ENCODE results near the gene CCDC197. TPM values are rescaled to one million over a fixed set of nuclear protein-coding genes. Genes with fewer than 3 reads are reported as not detected.
A peak's percentile ranks its signal among the peaks of the same experiment; 100 is the strongest.

CCDC197 gene
- total and polyA plus RNA-seq, 8 donors: not detected

GRCh38 chr14:94047581-94047980 is 50.5 kb downstream of the CCDC197 start:
- no peak overlapping the region for H3K4me3 ChIP-seq
- intact Hi-C loops (cut with DNase I; ENCODE audit: low total_unique reads): no loop called here
- no peaks in the 10 kb centered on the region for H3K27me3 ChIP-seq
- H3K36me3 ChIP-seq: peaks cover 66 to 95% (median 91%) of the 10 kb centered on the region in 4 donors
- WGBS, 5 donors: 92 to 96% (median 93%) methylated on average over 3 of the region's 3 CpGs
- no peak for TF ChIP-seq EP300 (IDR thresholded peaks at IDR 0.05)
- TF ChIP-seq CTCF (IDR thresholded peaks at IDR 0.05): no peak
- no peak for TF ChIP-seq POLR2AphosphoS5 (IDR thresholded peaks at IDR 0.05)
- TF ChIP-seq POLR2A (IDR thresholded peaks at IDR 0.05): no peak
- H3K27ac ChIP-seq: no peak overlapping the region
- H3K9me3 ChIP-seq: no peaks in the 10 kb centered on the region
- DNase-seq: no peak
- H3K4me1 ChIP-seq: peaks cover 0 to 31% (median 9%) of the 10 kb centered on the region in 4 donors

GRCh38 chr14:94048691-94049624 is 51.9 kb downstream of the CCDC197 start:
- TF ChIP-seq POLR2A (IDR thresholded peaks at IDR 0.05): no peak
- no peak for TF ChIP-seq POLR2AphosphoS5 (IDR thresholded peaks at IDR 0.05)
- TF ChIP-seq CTCF (IDR thresholded peaks at IDR 0.05): no peak
- TF ChIP-seq EP300 (IDR thresholded peaks at IDR 0.05): no peak
- intact Hi-C loops (cut with DNase I; ENCODE audit: low total_unique reads): no loop called here
- peak in 1 of 2 donors; percentile 50 for DNase-seq
- Histone ChIP-seq H3K4me1 (peaks cover 0 to 24% (median 6%) of the 10 kb centered on the region in 4 donors), H3K9me3 (no peaks in the 10 kb centered on the region), H3K36me3 (peaks cover 73 to 100% (median 100%) of the 10 kb centered on the region in 4 donors), H3K27me3 (no peaks in the 10 kb centered on the region), H3K27ac (peak overlapping the region in 1 of 5 donors; percentile 21), H3K4me3 (no peak overlapping the region)
- 63 to 81% (median 79%) methylated on average over 10 of the region's 10 CpGs for WGBS, 5 donors

- Histone ChIP-seq H3K9me3 (no peaks in the 10 kb centered on the region), H3K27me3 (no peaks in the 10 kb centered on the region), H3K36me3 (peaks cover 77 to 100% (median 100%) of the 10 kb centered on the region in 4 donors), H3K27ac (no peak overlapping the region), H3K4me1 (peaks cover 0 to 24% (median 6%) of the 10 kb centered on the region in 4 donors), H3K4me3 (no peak overlapping the region)
- TF ChIP-seq POLR2A (IDR thresholded peaks at IDR 0.05) (no peak), EP300 (IDR thresholded peaks at IDR 0.05) (no peak), POLR2AphosphoS5 (IDR thresholded peaks at IDR 0.05) (no peak), CTCF (IDR thresholded peaks at IDR 0.05) (no peak)
- WGBS, 5 donors: 50 to 97% (median 82%) methylated on average over 2 of the region's 2 CpGs
- no peak for DNase-seq
- intact Hi-C loops (cut with DNase I; ENCODE audit: low total_unique reads): no loop called here
These were observed 52.5 kb downstream of the CCDC197 start for GRCh38 chr14:94049625-94050023.

- no peak for DNase-seq
- peaks cover 0 to 24% (median 6%) of the 10 kb centered on the region in 4 donors for H3K4me1 ChIP-seq
- TF ChIP-seq CTCF (IDR thresholded peaks at IDR 0.05) (no peak), EP300 (IDR thresholded peaks at IDR 0.05) (no peak), POLR2AphosphoS5 (IDR thresholded peaks at IDR 0.05) (no peak), POLR2A (IDR thresholded peaks at IDR 0.05) (no peak)
- WGBS, 5 donors: 80 to 92% (median 89%) methylated on average over 4 to 6 of the region's 6 CpGs
- peaks cover 84 to 100% (median 100%) of the 10 kb centered on the region in 4 donors for H3K36me3 ChIP-seq
- intact Hi-C loops (cut with DNase I; ENCODE audit: low total_unique reads): no loop called here
- H3K27me3 ChIP-seq: no peaks in the 10 kb centered on the region
- H3K27ac ChIP-seq: no peak overlapping the region
- H3K9me3 ChIP-seq: no peaks in the 10 kb centered on the region
- H3K4me3 ChIP-seq: no peak overlapping the region
These were observed 53.3 kb downstream of the CCDC197 start for GRCh38 chr14:94050231-94050880.

Measured in stomach (tissue), 9 donors.